Neural crest cell (in vitro differentiated cells): ENCODE results near the gene UPK3B. TPM values are rescaled to one million over a fixed set of nuclear protein-coding genes. Genes with fewer than 3 reads are reported as not detected.
"Not testable (repeated sequence)": the region's sequence is repeated elsewhere in the genome, so short reads cannot be mapped to it uniquely, and the experiment has no call there.

ENCODE experiments used
- DNase-seq: peaks from one replicate; pipeline ENCODE4 v3.0.0; 2021; ENCODE audit warnings: low read depth, mixed read lengths, low spot score
- H3K27ac Mint-ChIP-seq: one replicate; pipeline ENCODE4 v1.8.0; 2021; ENCODE audit warnings: mild to moderate bottlenecking, mixed read lengths; ENCODE audit not compliant: unreplicated experiment
- H3K27me3 Mint-ChIP-seq: 2 replicates; pipeline ENCODE4 v1.8.0; 2021; ENCODE audit warnings: low read depth, mild to moderate bottlenecking, mixed read lengths
- H3K36me3 Mint-ChIP-seq: 2 replicates; pipeline ENCODE4 v1.8.0; 2021; ENCODE audit warnings: low read depth, mild to moderate bottlenecking, mixed read lengths
- H3K4me1 Mint-ChIP-seq: 2 replicates; pipeline ENCODE4 v1.8.0; 2021; ENCODE audit warnings: mixed read lengths
- H3K4me3 Mint-ChIP-seq: one replicate; pipeline ENCODE4 v1.8.0; 2021; ENCODE audit warnings: mild to moderate bottlenecking, mixed read lengths
- H3K9me3 Mint-ChIP-seq: 2 replicates; pipeline ENCODE4 v1.8.0; 2021; ENCODE audit warnings: mixed read lengths
- CTCF ChIP-seq: fragments of 200-600 bp; sonication (generic); conservative IDR thresholded peaks from 2 replicates; pipeline ENCODE4 v1.5.0; 2021; ENCODE audit warnings: antibody characterized with exemption, mild to moderate bottlenecking
- long read RNA-seq: library from polyadenylated mRNA; unstranded; transcript quantifications from one replicate; pipeline ENCODE4 v2.0.0, GENCODE V29; 2020
- total RNA-seq: library from RNA; stranded (reverse); gene quantifications from 2 replicates; pipeline ENCODE4 v1.2.1, GENCODE V29; 2021

UPK3B gene
- total RNA-seq = 0.77 TPM in 1 of 2 replicates, not detected in the other
- long read RNA-seq = 0 reads

GRCh38 chr7:76509931-76510877 is at the start of gene UPK3B:
Gene UPK3B (plus strand): TSS chr7:76510552. CDS start chr7:76510653, 101 bp downstream.
- no peak for TF ChIP-seq CTCF
- H3K27ac Mint-ChIP-seq = no peak within 1 kb of the TSS

GRCh38 chr7:76460767-76461166 is 49.6 kb upstream of the UPK3B start:
- DNase-seq, H3K36me3 Mint-ChIP-seq, H3K4me3 Mint-ChIP-seq, H3K4me1 Mint-ChIP-seq, H3K27ac Mint-ChIP-seq, H3K27me3 Mint-ChIP-seq, H3K9me3 Mint-ChIP-seq: not testable (repeated sequence)

More at GRCh38 chr7:76509931-76510877, at the start of gene UPK3B:
- Mint-ChIP-seq H3K36me3 (peaks cover 2% of the 10 kb centered on the region), H3K27me3 (no peaks in the 10 kb centered on the region), H3K9me3 (peaks cover 2% of the 10 kb centered on the region), H3K4me3 (no peak within 1 kb of the TSS), H3K4me1 (no peaks in the 10 kb centered on the region)
- no peak for DNase-seq

- not testable (repeated sequence) for H3K4me3 Mint-ChIP-seq, DNase-seq
These were observed 48.8 kb upstream of the UPK3B start, which contains the start of gene DTX2 for GRCh38 chr7:76461464-76462101. Gene DTX2 (plus strand): TSS chr7:76461709. CDS start chr7:76480510, 18,801 bp downstream.

GRCh38 chr7:76462271-76462882 is 48.0 kb upstream of the UPK3B start:
- H3K4me3 Mint-ChIP-seq, H3K27me3 Mint-ChIP-seq, H3K36me3 Mint-ChIP-seq, H3K9me3 Mint-ChIP-seq, H3K4me1 Mint-ChIP-seq, H3K27ac Mint-ChIP-seq, DNase-seq: not testable (repeated sequence)

More at GRCh38 chr7:76461464-76462101, 48.8 kb upstream of the UPK3B start, which contains the start of gene DTX2:
- H3K27me3 Mint-ChIP-seq, H3K9me3 Mint-ChIP-seq, H3K4me1 Mint-ChIP-seq, H3K27ac Mint-ChIP-seq, H3K36me3 Mint-ChIP-seq: not testable (repeated sequence)

GRCh38 chr7:76464959-76465358 is 45.4 kb upstream of the UPK3B start:
- not testable (repeated sequence) for H3K27ac Mint-ChIP-seq, H3K9me3 Mint-ChIP-seq, H3K4me1 Mint-ChIP-seq, H3K27me3 Mint-ChIP-seq, H3K4me3 Mint-ChIP-seq, H3K36me3 Mint-ChIP-seq, DNase-seq

GRCh38 chr7:76465950-76466349 is 44.4 kb upstream of the UPK3B start:
- not testable (repeated sequence) for H3K9me3 Mint-ChIP-seq, H3K27ac Mint-ChIP-seq, H3K36me3 Mint-ChIP-seq, H3K4me3 Mint-ChIP-seq, H3K4me1 Mint-ChIP-seq, DNase-seq, H3K27me3 Mint-ChIP-seq

GRCh38 chr7:76467743-76468404 is 42.5 kb upstream of the UPK3B start:
- H3K36me3 Mint-ChIP-seq, DNase-seq, H3K4me1 Mint-ChIP-seq, H3K4me3 Mint-ChIP-seq, H3K27me3 Mint-ChIP-seq, H3K9me3 Mint-ChIP-seq: not testable (repeated sequence)
- peak overlapping the region; percentile 12 for H3K27ac Mint-ChIP-seq

GRCh38 chr7:76471556-76472221 is 38.7 kb upstream of the UPK3B start:
- H3K9me3 Mint-ChIP-seq, H3K27me3 Mint-ChIP-seq, DNase-seq, H3K27ac Mint-ChIP-seq, H3K4me3 Mint-ChIP-seq, H3K36me3 Mint-ChIP-seq, H3K4me1 Mint-ChIP-seq: not testable (repeated sequence)

GRCh38 chr7:76473097-76473496 is 37.3 kb upstream of the UPK3B start:
- not testable (repeated sequence) for H3K36me3 Mint-ChIP-seq, H3K4me1 Mint-ChIP-seq, H3K9me3 Mint-ChIP-seq, H3K27me3 Mint-ChIP-seq, DNase-seq, H3K27ac Mint-ChIP-seq, H3K4me3 Mint-ChIP-seq

GRCh38 chr7:76476280-76476679 is 34.1 kb upstream of the UPK3B start:
- not testable (repeated sequence) for DNase-seq, H3K27me3 Mint-ChIP-seq, H3K4me3 Mint-ChIP-seq, H3K9me3 Mint-ChIP-seq, H3K27ac Mint-ChIP-seq, H3K4me1 Mint-ChIP-seq, H3K36me3 Mint-ChIP-seq

- H3K4me3 Mint-ChIP-seq, H3K27ac Mint-ChIP-seq, H3K9me3 Mint-ChIP-seq, DNase-seq, H3K36me3 Mint-ChIP-seq, H3K4me1 Mint-ChIP-seq, H3K27me3 Mint-ChIP-seq: not testable (repeated sequence)
These were observed 33.4 kb upstream of the UPK3B start for GRCh38 chr7:76476742-76477474.
